Renal cortex interstitium (tissue), 11 donors: ENCODE results near the gene BICD1. TPM values are rescaled to one million over a fixed set of nuclear protein-coding genes. Genes with fewer than 3 reads are reported as not detected.
"Not testable (repeated sequence)": the region's sequence is repeated elsewhere in the genome, so short reads cannot be mapped to it uniquely, and the experiment has no call there.

ENCODE experiments used
- DNase-seq, 11 donors: peaks; one replicate each; pipeline ENCODE4 v3.0.0-alpha.2; 2013; ENCODE audit warnings: low read depth in 9 of 11, low spot score in 4 of 11; ENCODE audit errors: extremely low read depth in 1 of 11
- polyA plus RNA-seq, 3 donors: library from polyadenylated mRNA; unstranded; fragments of 120-200 nt; gene quantifications; one replicate each; pipeline ENCODE4 v1.2.1, GENCODE V29; 2013; ENCODE audit not compliant: insufficient read length in 3 of 3

Gene BICD1
- polyA plus RNA-seq, 3 donors: 21.1 to 26.9 (median 23.3) TPM

DNA sequence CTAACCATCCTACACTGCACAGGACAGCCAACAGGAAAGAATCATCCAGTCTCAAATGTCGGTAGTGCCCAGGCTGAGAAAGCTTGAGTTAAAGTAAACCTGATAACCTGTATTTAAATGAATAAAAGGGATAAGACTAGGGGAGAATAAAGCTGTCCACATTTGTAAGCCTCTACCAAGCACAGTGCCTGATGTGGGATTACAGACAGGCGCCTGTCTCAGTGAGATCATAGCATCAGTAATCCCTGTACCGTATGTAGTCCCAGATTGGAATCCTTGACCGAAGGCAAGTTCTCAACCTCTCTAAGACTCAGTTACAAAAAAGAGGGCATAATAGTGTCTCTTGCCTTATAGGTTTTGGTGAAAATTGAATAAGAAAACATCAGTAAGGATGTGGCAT lies 59.9 kb downstream of the BICD1 start:
- DNase-seq: no peak

DNA sequence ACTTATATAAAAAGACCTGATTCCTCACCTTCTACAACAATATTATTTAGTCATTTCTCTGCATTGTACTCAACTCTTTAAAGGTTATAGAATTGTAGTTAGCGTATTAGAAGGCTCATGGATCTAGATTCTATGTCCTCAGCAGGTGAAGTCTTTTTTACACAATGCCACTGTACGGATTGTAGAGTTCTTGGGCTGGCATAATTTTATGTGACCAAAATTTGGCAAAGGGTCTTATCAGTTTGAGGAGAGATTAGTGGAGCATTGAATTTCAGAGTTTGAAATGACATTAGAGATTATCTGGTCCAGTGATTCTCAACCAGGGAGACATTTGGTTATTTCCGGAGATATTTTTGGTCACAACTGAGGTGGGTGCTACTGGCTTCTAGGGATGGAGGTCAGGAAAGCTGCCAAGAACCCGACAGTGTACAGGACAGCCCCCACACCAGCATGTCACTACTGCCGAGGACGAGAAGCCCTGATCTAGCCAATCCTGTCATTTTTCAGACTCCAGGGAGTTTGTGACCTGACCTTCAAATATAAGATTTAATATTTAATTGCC lies 63.9 kb downstream of the BICD1 start:
- no peak for DNase-seq

DNA sequence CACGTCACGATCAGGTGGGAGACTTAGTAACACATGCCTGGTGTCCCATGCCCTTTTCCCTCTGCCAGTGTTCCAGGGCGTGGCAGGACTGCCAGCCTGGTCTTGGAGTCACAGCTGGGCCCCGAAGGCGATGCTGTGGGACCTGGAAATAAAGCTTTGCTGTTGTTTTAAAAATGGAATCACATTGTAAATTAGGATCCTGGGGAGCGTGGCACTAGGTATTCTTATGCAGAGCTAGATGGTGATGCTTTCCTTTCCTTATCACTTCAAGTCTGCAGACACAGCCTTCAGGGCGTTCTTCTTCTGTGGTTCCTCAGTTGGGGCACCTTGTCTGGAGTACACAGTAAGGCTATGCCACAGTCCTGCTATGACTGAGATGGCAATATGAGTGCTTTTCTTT lies 64.6 kb downstream of the BICD1 start:
- DNase-seq: no peak

- no peak for DNase-seq
Measured at GRCh38 chr12:32176606-32177005, 70.0 kb downstream of the BICD1 start.

GRCh38 chr12:32178341-32179010 lies 71.8 kb downstream of the BICD1 start:
- no peak for DNase-seq

DNA sequence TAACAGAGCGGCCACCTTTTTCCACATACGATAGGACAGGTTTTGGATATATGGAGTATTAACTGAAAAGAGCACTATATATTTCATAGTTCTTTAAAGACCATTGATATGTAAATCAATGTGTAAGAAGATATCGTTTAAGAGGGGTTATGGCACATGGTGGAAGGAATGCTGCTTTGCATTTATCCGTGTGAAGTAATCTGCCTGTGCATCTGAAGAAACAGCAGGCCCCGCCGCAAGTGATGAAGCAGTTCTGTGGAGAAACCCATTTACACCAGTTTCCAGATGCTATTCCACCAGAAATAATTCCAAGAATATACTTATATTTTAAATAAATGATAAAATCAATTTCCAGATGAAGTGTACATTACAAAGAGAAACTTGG lies 72.4 kb downstream of the BICD1 start:
- no peak for DNase-seq

DNA sequence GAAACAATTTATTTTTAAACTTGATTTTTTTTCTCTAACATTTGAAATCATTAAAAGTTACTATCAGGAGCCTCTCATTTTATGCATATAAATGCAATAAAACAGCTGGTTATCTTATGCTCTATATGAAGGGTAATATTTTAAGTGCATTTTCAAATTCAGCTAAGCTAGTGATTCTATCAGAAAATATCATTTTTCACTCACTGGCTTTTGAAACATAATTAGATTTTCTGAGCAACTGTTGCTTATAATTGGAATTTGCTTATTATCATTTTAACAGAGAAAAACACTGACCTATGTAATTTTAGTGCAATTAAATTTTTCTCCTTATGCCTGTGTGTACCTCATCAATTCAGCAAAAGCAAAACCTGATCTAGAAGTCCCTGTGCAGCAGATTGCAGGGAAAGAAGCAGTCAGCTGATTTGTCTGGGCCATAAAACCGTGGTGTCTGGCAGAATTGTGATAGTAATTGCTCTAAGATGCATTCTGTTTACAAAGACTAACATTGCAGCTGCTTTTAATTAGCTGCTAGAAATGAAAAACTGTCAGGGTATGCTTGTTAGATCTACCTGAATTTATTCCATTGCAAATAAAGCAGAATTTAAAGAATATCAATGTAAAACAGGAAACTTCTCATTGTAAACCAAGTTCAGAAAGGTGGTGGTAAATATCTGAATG lies 75.0 kb downstream of the BICD1 start:
- no peak for DNase-seq

GRCh38 chr12:32183650-32184049 lies 77.0 kb downstream of the BICD1 start:
- DNase-seq: no peak

DNA sequence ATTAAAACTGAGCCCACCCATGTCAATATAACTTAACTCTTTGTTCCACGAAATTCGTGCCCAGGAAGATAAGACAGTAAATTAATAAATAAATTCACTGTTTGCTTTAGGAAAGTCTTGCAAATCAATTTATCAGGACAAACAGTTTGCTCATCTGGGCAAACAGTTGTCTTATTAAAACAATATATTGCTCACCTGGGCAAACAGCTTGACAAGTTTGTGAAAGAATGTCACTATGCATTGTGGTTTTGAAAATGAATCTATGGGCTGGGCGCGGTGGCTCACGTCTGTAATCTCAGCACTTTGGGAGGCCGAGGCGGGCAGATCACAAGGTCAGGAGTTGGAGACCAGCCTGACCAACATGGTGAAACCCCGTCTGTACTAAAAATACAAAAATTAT lies 80.5 kb downstream of the BICD1 start:
- DNase-seq: not testable (repeated sequence)

- no peak for DNase-seq
Measured at GRCh38 chr12:32191445-32191844, 84.8 kb downstream of the BICD1 start.

DNA sequence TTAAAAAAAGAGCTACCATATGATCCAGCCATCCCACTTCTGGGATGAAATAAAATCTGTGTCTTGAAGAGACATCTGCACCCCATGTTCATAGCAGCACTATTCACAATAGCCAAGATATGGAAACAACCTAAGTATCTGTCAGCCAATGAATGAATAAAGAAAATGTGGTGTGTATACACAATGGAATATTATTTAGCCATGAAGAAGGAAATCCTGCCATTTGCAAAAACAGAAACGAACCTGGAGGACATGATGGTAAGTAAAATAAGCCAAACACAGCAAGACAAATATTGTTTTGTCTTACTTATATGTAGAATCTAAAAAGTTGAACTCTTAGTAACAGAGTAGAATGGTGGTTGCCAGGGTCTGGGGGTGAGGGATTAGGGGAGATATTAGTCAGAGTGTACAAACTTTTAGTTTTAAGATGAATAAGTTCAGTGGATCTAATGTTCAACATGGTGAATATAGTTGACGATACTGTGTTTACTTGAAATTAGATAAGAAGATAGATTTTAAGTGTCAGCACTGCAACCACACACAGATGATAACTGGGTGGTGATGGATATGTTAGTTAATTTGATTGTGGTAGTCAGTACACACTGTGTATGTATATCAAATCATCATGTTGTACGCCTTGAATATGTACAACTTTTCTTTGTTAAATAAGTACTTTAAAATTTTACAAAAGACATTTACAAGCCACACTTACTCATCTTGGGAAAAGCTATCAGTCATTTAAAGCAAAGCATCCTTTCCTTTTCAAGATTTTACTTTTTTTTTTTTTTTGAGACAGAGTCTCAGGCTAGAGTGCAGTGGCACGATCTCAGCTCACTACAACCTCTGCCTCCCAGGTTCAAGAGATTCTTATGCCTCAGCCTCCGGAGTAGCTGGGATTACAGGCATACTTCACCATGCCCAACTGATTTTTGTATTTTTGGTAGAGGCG lies 89.9 kb downstream of the BICD1 start:
- DNase-seq: no peak

DNA sequence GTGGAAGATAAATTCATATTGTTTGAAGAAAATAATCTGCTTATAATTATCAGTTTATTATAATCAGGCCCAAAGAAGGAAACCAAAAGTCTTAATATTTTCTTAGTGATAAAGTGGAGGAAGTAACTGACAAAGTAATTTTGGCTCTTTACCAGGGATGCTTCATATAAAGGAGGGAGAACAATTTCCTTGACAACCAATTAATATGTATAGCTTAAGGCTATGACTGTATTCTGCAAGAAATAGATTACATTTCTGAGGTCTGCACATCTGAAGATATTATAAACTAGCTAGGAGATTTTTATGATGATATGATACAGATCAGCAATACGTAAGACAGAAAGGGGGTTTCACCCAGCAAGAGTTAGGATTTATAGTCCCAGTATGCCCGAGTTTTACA lies 90.8 kb downstream of the BICD1 start:
- DNase-seq: no peak

- no peak for DNase-seq
Measured at GRCh38 chr12:32198555-32198954, 91.9 kb downstream of the BICD1 start.

GRCh38 chr12:32201096-32201495 lies 94.4 kb downstream of the BICD1 start:
- DNase-seq: no peak

GRCh38 chr12:32201976-32202375 lies 95.3 kb downstream of the BICD1 start:
- no peak for DNase-seq

DNA sequence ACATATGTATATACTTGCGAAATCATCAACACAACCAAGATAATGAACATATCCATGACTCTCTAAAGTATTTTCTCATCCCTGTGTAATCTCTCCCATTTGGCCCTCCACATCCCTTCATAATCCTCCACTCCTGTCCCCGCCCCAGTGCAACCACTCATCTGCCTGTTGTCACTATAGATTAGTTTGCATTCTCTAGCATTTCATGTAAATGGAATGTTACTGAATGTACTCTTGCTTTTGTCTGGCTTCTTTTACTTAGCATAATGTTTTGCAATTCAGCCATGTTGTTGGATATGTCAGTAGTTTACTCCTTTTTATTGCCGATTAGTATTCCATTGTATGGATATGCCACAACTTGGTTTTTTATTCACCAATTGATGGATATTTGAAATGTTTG lies 99.1 kb downstream of the BICD1 start:
- no peak for DNase-seq

GRCh38 chr12:32208355-32208754 lies 101.7 kb downstream of the BICD1 start:
- no peak for DNase-seq

GRCh38 chr12:32211066-32211899 lies 104.6 kb downstream of the BICD1 start:
- DNase-seq: no peak

DNA sequence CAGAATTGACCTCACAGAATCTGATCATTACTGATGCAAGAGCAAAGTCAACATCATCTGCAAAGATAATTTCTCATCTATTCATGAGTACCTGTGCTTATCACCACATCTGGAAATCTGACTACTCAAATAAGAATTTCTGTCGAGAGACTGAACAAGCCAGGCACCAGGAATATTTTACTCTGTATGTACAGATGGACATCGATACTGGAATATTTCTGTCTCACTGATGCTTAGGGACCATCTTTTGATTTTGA lies 105.2 kb downstream of the BICD1 start:
- DNase-seq: no peak
